K562 (cell line): ENCODE data around the gene HACL1.

Experiments
- CTCF ChIP-seq, 3 experiments: IDR thresholded peaks in 2 of 3; conservative IDR thresholded peaks in 1 of 3; 2 replicates each; pipeline ENCODE4 v1.5.1; 2011 to 2012; ENCODE audit warnings: low read length in 3 of 3, mild to moderate bottlenecking in 3 of 3, control low read depth in 2 of 3, improper control_type of control experiment in 1 of 3, inconsistent platforms in 1 of 3, low read depth in 1 of 3, mixed read lengths in 1 of 3, moderate library complexity in 1 of 3; ENCODE audit not compliant: insufficient read depth in 2 of 3
- POLR2AphosphoS5 ChIP-seq: IDR thresholded peaks from 2 replicates; pipeline ENCODE4 v1.6.1; 2011; ENCODE audit warnings: mild to moderate bottlenecking, low read depth, low read length, moderate library complexity; ENCODE audit not compliant: control insufficient read depth, insufficient read depth
- SMAD3 ChIP-seq: fragments of 450-650 bp; formaldehyde crosslinking; conservative IDR thresholded peaks from 2 replicates; pipeline ENCODE4 v1.4.0; 2020; ENCODE audit warnings: mild to moderate bottlenecking

- no peak for TF ChIP-seq CTCF (IDR thresholded peaks at IDR 0.05 in 2 of 3, conservative IDR thresholded peaks at IDR 0.05 in 1 of 3; ENCODE audit: insufficient read depth in 2 of 3, low read depth in 1 of 3, low read length in 3 of 3)
- TF ChIP-seq POLR2AphosphoS5, result no peak
- no peak for TF ChIP-seq SMAD3 (CRISPR knock-in tag)
These were observed 65.6 kb downstream of the HACL1 start for GRCh38 chr3:15535732-15536131.
